ENCODE data around the gene PRKG1.

PRKG1 gene

GRCh38 chr10:51773681-51774080 lies 699.4 kb downstream of the PRKG1 start:
- no peak for DNase-seq

GRCh38 chr10:51783941-51784340 lies 709.7 kb downstream of the PRKG1 start:
- DNase-seq, result no peak

DNA sequence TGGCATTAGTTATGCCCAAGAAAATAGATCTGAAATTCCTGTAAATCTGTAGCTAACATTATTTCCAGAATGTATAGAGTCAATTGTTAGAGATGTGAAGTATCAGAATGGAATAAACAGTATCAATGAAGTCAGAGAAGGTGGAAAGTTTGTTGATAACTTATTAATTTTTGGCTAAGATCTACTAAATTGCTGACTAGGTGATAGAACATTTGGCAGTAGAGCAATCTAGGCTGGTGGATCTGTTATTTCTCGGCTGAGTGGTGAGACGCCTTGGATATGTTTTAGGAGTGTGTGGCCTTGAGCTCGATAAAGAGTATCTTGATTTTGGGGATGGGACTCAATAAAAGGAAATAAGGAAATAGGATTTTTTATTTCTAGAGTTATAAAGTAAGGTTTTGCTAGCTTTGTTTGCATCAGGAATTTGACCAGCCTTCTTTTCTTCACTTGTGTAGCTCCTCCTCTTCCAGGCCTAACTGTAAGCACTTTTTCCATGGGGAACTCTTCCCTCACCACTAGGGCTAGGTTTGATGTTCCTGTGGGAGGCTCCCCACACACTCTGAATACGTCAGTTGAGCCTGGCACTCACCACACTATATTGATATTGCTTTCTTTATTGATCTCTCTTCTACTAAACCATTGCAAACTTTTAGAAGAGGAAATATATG lies 711.9 kb downstream of the PRKG1 start:
- DNase-seq, result no peak

DNA sequence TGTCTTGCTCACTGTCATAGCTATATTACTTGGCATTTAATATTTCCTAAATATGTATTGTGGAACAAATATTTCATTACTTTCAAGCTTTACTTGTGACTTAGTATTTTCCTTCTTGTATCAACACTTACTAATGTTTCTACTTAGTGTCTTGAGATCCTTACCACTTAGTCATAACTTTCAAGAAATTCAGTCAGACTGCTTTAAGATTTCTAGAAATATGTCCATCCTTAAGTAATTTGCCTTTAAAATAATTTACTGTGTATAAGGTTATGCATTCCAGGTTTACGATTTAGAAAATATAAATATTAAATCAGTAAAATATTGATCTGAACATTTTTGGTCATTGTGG lies 712.4 kb downstream of the PRKG1 start:
- DNase-seq, result no peak

DNA sequence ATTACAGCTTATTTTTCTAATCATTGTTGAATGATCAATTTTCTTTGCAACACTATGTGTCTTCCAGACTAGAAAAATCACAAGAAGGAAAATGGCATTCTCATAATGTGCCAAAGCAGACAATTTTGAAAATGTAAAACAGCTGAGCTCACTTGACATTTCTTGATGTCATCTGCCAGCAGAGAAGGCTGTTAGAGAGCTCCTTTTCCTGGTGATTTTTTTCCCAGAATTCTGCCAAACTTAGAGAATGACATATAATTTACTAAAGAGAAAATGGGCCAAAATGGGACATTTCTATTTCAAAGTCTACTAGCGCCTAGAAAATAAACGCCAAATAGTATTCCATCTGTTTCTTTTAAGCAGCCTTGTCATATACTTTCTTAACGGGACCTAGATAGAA lies 714.0 kb downstream of the PRKG1 start:
- no peak for DNase-seq

- DNase-seq, result no peak
Observed at GRCh38 chr10:51789118-51789517, 714.8 kb downstream of the PRKG1 start.

- DNase-seq, result no peak
Observed at GRCh38 chr10:51789903-51790302, 715.6 kb downstream of the PRKG1 start.

GRCh38 chr10:51792678-51793077 lies 718.4 kb downstream of the PRKG1 start:
- DNase-seq, result no peak

- no peak for DNase-seq
Observed at GRCh38 chr10:51800121-51800520, 725.8 kb downstream of the PRKG1 start.

- DNase-seq, result no peak
Observed at GRCh38 chr10:51800725-51801424, 726.6 kb downstream of the PRKG1 start.

DNA sequence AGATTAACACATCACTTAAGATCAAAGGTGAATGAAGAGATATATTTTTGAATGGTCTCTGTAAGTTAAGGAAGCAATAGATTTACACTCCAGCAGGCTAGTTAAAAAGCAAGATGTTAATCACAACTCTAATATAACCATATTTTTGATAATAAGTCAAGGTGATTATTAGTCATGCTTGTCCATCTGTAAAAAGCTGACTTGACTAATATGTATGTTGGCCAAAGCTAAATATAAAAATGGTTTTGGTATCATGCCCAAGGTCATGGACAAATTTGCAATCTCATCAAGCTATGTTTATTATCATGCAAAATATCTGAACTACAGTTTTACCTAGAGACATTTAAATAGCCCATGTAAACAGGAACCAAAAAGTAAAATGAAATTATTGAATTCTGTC lies 727.7 kb downstream of the PRKG1 start:
- DNase-seq, result no peak

- no peak for DNase-seq
Observed at GRCh38 chr10:51804866-51805265, 730.6 kb downstream of the PRKG1 start.

DNA sequence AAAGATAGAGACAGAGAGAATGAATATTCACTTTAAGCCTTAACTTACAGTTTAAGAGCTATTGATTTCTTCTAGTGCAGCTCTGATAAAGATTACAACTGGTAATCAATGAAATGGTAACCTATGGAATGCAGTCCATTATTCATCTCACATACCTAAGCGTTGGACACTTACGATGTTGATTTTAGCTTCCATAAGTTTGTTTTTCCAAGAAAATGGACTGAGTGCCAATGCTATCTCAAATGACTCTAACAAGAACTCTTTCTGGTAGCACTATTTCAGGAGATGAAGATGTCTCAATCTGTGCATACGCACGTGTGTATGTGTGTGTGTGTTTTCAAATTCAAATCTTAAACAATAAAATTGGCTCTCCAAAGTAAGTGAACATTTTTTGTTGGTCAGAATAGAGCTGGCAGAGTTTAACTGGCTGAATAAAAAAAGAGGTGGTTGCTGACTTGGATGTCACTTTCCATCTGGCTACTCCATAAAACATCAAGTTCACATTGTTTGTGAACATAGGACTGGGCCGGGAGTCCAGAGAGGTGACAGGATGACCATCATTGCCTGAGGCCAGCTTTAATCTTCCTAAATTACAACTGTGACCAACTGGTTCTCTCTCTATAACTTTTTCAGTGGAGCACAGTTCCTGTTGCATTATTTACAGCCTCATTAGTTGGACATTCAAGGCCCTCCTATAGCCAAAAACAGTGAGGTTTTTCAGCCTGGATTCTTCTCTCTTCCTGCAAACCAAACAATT lies 732.0 kb downstream of the PRKG1 start:
- no peak for DNase-seq

DNA sequence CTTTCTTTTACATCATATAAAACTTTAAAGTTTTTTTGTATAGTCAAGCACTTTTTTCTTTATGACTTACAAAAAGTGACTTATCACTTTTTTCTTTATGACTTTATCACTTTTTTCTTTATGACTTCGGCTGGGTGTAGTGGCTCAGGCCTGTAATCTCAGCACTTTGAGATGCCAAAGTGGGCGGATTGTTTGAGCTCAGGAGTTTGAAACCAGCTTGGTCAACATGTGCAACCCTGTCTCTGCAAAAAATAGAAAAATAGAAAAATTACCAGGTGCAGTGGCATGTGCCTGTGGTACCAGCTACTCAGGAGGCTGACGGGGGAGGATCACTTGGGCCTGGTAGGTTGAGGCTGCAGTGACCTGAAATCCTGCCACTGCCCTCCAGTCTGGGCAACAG lies 733.9 kb downstream of the PRKG1 start:
- no peak for DNase-seq

- no peak for DNase-seq
Observed at GRCh38 chr10:51815723-51816122, 741.4 kb downstream of the PRKG1 start.

GRCh38 chr10:51821045-51821444 lies 746.8 kb downstream of the PRKG1 start:
- DNase-seq, result no peak

- no peak for DNase-seq
Observed at GRCh38 chr10:51821745-51822144, 747.5 kb downstream of the PRKG1 start.

DNA sequence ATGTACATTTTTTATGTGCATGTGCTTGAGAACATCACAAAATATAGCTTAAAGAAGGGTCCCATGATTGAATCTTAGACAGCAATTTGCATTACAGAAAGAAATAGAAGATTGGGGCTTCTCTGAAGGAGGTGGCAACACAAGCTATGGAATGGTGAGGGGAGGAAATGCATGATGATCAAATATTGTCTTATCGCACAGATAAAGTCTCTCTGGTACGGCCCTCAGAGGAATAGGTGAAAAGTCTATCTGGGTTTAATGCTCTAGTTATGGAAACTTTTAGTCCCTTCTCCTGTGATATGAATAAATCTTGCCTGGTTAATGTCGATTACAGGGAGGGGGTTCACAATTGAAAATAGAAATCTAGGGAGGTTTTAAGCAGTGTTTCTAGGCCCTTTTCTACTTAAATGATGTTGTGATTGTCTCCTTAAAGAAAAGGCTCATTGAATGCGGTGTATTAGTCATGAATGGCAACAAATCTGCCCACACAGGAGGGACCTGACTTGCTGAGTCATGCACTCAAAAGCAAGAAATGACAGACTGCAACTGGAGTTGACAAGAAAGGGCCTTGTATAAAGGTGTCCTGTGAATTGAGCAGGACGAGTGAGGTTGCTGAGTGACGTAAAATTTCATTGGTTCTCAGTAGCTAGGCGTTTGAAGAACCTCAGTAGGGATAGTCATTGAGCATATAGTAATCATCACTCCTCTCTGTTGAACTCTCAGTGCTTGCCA lies 758.5 kb downstream of the PRKG1 start:
- DNase-seq, result no peak

- DNase-seq, result no peak
Observed at GRCh38 chr10:51834548-51834947, 760.3 kb downstream of the PRKG1 start.

- DNase-seq, result no peak
Observed at GRCh38 chr10:51838471-51838870, 764.2 kb downstream of the PRKG1 start.

- no peak for DNase-seq
Observed at GRCh38 chr10:51843966-51844365, 769.7 kb downstream of the PRKG1 start.

GRCh38 chr10:51846856-51847506 lies 772.7 kb downstream of the PRKG1 start:
- no peak for DNase-seq

DNA sequence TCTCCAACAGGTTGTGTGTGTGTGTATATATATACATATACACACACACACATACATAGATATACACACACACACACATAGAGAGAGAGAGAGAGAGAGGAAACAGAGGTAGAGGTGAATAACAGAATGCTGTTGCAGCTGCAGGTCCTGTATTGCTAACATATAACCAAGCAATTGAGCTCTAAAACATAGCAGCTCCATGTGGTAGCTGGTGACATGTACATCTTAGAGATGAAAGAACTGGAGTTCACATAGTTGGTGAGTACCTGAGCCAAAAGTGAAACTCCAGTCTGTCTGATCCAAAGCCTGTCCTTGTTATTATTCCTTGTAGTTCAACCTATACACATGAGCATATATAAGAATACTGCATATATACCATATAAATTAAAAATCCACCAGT lies 778.0 kb downstream of the PRKG1 start:
- DNase-seq, result no peak

All from activated gamma-delta T cell (primary cell).